K562 (cell line): Measurements from ENCODE around the gene TAL1. TPM values are rescaled to one million over a fixed set of nuclear protein-coding genes. Genes with fewer than 3 reads are reported as not detected.

Source experiments
- ARID4B ChIP-seq: sonication (generic); formaldehyde crosslinking; IDR thresholded peaks from 2 replicates; pipeline ENCODE4 v1.8.0; 2022; ENCODE audit warnings: mild to moderate bottlenecking, missing genetic modification reagents
- CEBPB ChIP-seq: fragments of 450-650 bp; IDR thresholded peaks from 2 replicates; pipeline ENCODE4 v1.6.1; 2016; ENCODE audit warnings: missing genetic modification characterization, missing compliant biosample characterization
- CHD4 ChIP-seq: fragments of 200-600 bp; sonication (generic); IDR thresholded peaks from 3 replicates; pipeline ENCODE4 v1.6.1; 2012; ENCODE audit warnings: low read depth, mild to moderate bottlenecking, mixed read lengths, low read length, inconsistent platforms; ENCODE audit not compliant: insufficient read depth, insufficient replicate concordance, poor library complexity, severe bottlenecking
- CREBBP ChIP-seq: IDR thresholded peaks from one replicate; pipeline ENCODE4 v1.6.1; 2012; ENCODE audit warnings: low read depth, mild to moderate bottlenecking, control low read depth, inconsistent platforms, low read length
- MAX ChIP-seq: sonication (generic); formaldehyde crosslinking; IDR thresholded peaks from 2 replicates; pipeline ENCODE4 v1.9.0; 2022; ENCODE audit warnings: mild to moderate bottlenecking, missing genetic modification reagents
- MLLT1 ChIP-seq, 2 experiments: fragments of 450-650 bp; IDR thresholded peaks; 2 replicates each; pipeline ENCODE4 v1.6.1; 2016
- POLR2B ChIP-seq: fragments of 450-650 bp; IDR thresholded peaks from 2 replicates; pipeline ENCODE4 v1.6.1; 2018; ENCODE audit warnings: low read depth; ENCODE audit not compliant: partially characterized antibody
- SRSF9 ChIP-seq: fragments of 200-400 bp; formaldehyde crosslinking; IDR thresholded peaks from 2 replicates; pipeline ENCODE4 v1.6.1; 2017; ENCODE audit warnings: low read depth, low read length, borderline replicate concordance
- TFE3 ChIP-seq: fragments of 450-650 bp; formaldehyde crosslinking; IDR thresholded peaks from 2 replicates; pipeline ENCODE4 v1.4.0; 2020; ENCODE audit warnings: mild to moderate bottlenecking, mixed read lengths
- TRIM28 ChIP-seq: fragments of 450-650 bp; IDR thresholded peaks from 2 replicates; pipeline ENCODE4 v1.6.1; 2017
- VEZF1 ChIP-seq: fragments of 200-800 bp; sonication (Bioruptor generic); IDR thresholded peaks from 2 replicates; pipeline ENCODE4 v1.6.1; 2017; ENCODE audit warnings: missing genetic modification characterization, missing compliant biosample characterization
- XRCC5 ChIP-seq: fragments of 200-400 bp; formaldehyde crosslinking; IDR thresholded peaks from 2 replicates; pipeline ENCODE4 v1.6.1; 2017; ENCODE audit warnings: low read depth, mild to moderate bottlenecking, low read length
- ZNF143 ChIP-seq: sonication (generic); formaldehyde crosslinking; IDR thresholded peaks from 2 replicates; pipeline ENCODE4 v1.9.0; 2022; ENCODE audit warnings: mild to moderate bottlenecking, missing genetic modification reagents
- ZNF384 ChIP-seq: IDR thresholded peaks from 2 replicates; pipeline ENCODE4 v1.6.1; 2012; ENCODE audit warnings: low read depth, low read length, improper control_type of control experiment
- ZNF518B ChIP-seq: fragments of 250-450 bp; sonication (Bioruptor Pico); IDR thresholded peaks from 2 replicates; pipeline ENCODE4 v1.5.0; 2021; ENCODE audit warnings: mild to moderate bottlenecking, moderate library complexity
- polyA plus RNA-seq, 8 experiments: library from polyadenylated mRNA; depleted of rRNA in 4 of 8; stranded (reverse) in 5 of 8; unstranded in 3 of 8; fragments of >200 nt; fragmentation: Nextera tagmentation in 2 of 8; fragmentation: Illumina TruSeq in 1 of 8; extraction: Ambion mirVana in 2 of 8; extraction: Trizol in 1 of 8; gene quantifications; 2 replicates each; pipeline versions ENCODE4 v1.2.1 to v1.2.3, GENCODE V29; 2011 to 2014; ENCODE audit warnings: inconsistent platforms in 1 of 8, missing spikeins in 1 of 8
- total RNA-seq, 7 experiments: library from RNA; depleted of rRNA in 6 of 7; stranded (reverse); fragments of >200 nt in 6 of 7; fragmentation: Illumina TruSeq in 2 of 7; extraction: Trizol in 2 of 7; gene quantifications; 2 replicates each; pipeline versions ENCODE4 v1.2.1 to v1.2.3, GENCODE V29; 2011 to 2021; ENCODE audit warnings: low replicate concordance in 1 of 7

TAL1 gene
- total and polyA plus RNA-seq, 9 of the 15 experiments (the other 6 are each of a cell fraction or from before 2014, with no cell fraction given) = 18.5 to 106 (median 59.7) TPM

GRCh38 chr1:47180603-47181094 is 51.4 kb downstream of the TAL1 start (continued):
- TF ChIP-seq ARID4B (CRISPR knock-in tag) = no peak
- no peak for TF ChIP-seq TFE3 (CRISPR knock-in tag)
- TF ChIP-seq SRSF9 = no peak
- no peak for TF ChIP-seq CHD4
- no peak for TF ChIP-seq CREBBP
- TF ChIP-seq ZNF518B (CRISPR knock-in tag) = no peak
- peak; percentile 64 to 75; a peak in 3 of 4 replicates for TF ChIP-seq MLLT1 (IDR thresholded peaks at IDR 0.05)
- TF ChIP-seq XRCC5 = no peak; the same call in 1 of the 2 replicates
- no peak for TF ChIP-seq MAX (CRISPR knock-in tag)
- no peak for TF ChIP-seq ZNF143
- no peak for TF ChIP-seq CEBPB (tag)
- TF ChIP-seq ZNF384 = no peak
- no peak for TF ChIP-seq TRIM28
- peak; percentile 45 for TF ChIP-seq POLR2B
- no peak for TF ChIP-seq VEZF1
